Measurements from ENCODE around the gene SPSB1.
A peak's percentile ranks its signal among the peaks of the same experiment; 100 is the strongest.
"Not testable (repeated sequence)": the region's sequence is repeated elsewhere in the genome, so short reads cannot be mapped to it uniquely, and the experiment has no call there.

The SPSB1 gene

GRCh38 chr1:9279172-9279840, 13.4 kb upstream of the SPSB1 start:
- DNase-seq (ENCODE audit: low spot score), result no peak

GRCh38 chr1:9280015-9280860, 12.5 kb upstream of the SPSB1 start:
- DNase-seq (ENCODE audit: low spot score), result peak; percentile 42

- no peak for DNase-seq (ENCODE audit: low spot score)
Observed at GRCh38 chr1:9281071-9281827, 11.4 kb upstream of the SPSB1 start.

DNA sequence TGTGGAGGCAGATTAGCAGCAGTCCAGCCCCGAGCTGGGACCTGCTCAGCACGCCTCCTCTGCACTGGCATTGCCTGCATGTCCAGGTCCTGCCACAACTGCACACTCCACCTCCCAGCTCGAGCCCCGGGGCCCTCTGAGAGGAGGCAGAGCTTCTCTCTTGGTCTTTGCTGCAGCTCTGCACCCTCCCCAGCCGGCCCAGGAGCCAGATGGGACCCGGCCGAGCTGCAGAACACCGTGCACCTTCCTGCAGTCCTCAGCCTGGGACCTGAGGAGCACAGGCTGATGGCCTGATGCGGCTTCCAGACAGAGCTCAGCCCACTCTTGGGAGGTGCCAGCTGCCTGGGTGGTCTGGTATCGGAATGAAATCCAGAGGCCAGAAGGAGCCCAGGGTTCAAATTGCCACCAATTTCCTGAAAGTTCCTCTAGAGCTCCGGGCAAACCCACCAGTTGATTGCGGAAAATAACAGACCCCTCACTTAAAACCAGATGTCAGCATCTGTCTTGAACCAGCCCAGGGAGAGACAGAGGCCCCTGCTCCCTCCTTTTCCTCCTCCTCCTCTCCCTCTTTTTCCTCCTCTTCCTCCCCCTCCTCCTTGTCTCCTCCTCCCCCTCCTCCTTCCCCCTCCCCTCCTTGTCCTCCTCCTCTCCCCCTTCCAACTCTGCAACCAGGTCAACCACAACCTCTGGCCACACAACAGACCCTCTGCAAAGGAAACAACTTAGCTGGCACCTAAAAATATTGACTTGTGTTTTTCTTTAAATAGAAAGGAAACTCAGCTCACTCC, 10.6 kb upstream of the SPSB1 start:
- DNase-seq (ENCODE audit: low spot score), result no peak

GRCh38 chr1:9282696-9282955, 10.1 kb upstream of the SPSB1 start:
- DNase-seq (ENCODE audit: low spot score), result no peak

DNA sequence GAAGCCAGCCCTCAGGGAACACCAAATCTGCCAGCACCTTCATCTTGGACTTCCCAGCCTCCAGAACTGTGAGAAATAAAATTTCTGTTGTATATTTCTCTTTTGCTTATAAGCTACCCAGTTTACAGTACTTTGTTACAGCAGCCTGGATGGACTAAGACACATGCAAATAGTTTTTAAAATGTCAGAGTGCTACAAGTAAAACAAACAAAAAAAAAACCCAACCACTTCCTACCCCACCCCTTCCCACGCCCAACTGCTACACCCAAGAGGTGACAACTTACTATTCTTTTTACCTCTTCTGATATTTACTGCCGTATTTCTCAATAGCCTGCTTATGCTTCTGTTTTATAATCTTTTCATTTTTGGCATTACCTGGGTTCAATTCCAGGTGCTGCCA, 8.6 kb upstream of the SPSB1 start:
- no peak for DNase-seq (ENCODE audit: low spot score)

DNA sequence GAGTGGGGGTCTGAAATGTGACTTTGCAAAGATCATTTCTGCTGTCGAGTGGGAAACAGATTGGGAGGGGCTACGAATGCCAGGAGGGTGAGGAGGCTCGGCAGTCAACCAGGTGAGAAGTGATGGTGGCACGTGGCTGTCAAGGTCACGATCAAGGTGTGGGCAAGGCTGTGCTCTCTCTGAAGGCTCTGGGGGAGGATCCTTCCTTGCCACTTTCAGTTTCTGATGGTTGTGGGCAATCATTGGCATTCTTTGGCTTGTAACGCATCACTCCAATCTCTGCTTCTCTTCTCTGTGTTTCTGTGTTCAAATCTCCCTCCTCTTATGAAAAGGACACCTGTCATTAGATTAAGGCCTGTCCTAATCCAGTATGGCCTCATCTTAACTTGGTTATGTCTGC, 6.1 kb upstream of the SPSB1 start:
- DNase-seq (ENCODE audit: low spot score), result no peak

GRCh38 chr1:9289090-9289534, 3.6 kb upstream of the SPSB1 start:
- peak; percentile 86 for DNase-seq (ENCODE audit: low spot score)

GRCh38 chr1:9289711-9290485, 2.8 kb upstream of the SPSB1 start:
- DNase-seq (ENCODE audit: low spot score), result peak; percentile 23

- DNase-seq (ENCODE audit: low spot score), result no peak
Observed at GRCh38 chr1:9291914-9292360, 757 bp upstream of the SPSB1 start.

DNA sequence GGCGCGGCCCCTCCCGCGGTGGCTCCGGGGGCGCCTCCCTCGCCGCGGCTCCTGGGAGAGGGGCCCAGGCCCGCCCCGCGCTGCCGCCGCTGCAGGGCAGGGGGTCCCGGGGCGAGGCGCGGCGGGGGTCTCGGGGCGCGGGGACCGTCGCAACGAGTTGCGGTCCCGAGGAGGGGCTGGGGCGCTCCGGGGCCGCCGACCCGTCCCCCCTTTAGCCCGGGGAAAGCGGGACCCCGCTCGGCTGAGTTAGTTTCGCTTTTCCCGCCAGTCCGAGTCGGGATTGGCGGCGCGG, 493 bp downstream of the SPSB1 start:
- DNase-seq (ENCODE audit: low spot score), result no peak

DNA sequence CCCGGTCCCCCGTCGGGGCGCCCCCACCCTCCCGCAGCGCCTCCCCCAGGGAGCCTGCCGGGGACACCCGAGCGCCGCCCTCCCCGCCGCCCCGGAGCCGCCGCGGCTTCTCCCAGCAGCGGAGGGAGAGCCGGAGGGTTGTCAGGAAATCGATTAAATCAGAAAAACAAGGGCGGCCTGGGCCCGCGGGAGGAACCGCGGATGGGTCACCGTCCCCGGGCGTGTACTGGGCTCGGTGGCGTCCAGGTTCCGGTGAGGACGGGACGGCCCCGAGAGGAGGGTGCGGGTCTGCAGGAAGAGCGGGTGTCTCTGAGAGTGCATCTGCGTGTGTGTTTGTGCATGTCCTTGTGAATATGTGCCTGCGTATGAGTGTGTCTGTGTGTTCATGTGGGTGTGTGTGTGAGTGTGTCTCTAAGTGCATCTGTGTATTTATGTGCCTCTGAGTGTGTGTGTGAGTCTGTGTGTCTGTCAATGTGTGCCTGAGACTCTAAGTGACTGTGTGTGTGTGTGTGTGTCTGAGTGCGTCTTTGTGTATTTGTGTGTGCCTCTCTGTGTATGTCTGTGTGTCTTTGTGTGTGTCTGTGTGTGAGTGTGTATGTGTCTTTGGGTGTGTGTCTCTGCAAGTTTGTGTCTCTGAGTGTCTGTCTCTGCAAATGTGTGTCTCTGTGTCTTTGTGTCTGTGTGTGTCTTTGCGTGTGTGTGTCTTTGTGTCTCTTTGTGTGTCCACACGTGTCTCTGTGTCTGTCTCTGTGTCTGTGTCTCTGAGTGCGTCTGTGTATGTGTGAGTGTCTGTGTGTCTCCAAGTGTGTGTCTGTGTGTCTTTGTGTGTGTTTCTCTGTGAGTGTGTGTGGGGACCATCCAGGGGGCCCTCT, 1.1 kb downstream of the SPSB1 start:
- peak; percentile 21 for DNase-seq (ENCODE audit: low spot score)

- DNase-seq (ENCODE audit: low spot score), result peak; percentile 37
Observed at GRCh38 chr1:9294405-9294773, 1.7 kb downstream of the SPSB1 start.

DNA sequence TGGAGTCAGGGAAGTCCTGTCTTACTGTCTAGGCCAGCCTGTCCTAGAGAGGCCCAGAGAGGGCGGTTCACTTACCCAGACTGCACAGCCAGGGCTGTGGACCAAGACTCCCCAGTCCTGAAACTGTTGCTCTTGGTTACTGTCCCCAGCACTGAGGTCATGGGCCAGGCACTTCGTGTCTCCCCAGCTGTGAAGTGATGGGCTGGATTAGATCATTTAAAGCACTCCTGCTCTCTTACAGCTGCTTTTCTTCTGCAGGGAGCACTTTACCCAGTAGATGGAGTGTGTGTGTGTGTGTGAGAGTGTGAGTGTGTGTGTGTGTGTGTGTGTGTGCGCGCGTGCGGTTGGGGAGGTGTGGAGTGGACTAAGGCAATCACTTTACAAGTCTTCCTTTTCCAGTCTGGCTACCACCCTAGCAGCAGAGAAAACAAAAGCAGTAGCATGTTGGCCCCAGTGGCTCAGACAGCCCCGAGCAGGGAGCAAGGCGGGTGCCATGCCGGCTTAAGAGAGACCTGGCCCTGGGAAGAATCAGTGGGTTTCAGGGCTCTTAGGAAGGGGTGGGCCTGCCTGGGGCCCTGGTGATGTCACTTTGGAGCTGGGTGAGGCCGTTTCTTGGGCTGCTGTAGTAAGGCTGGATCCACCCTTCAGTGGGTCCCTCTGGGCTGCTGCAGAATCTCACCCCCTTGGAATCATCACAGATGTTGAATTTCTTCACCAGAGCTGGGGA, 2.4 kb downstream of the SPSB1 start:
- DNase-seq (ENCODE audit: low spot score), result peak; percentile 12

- no peak for DNase-seq (ENCODE audit: low spot score)
Observed at GRCh38 chr1:9295884-9296283, 3.2 kb downstream of the SPSB1 start.

DNA sequence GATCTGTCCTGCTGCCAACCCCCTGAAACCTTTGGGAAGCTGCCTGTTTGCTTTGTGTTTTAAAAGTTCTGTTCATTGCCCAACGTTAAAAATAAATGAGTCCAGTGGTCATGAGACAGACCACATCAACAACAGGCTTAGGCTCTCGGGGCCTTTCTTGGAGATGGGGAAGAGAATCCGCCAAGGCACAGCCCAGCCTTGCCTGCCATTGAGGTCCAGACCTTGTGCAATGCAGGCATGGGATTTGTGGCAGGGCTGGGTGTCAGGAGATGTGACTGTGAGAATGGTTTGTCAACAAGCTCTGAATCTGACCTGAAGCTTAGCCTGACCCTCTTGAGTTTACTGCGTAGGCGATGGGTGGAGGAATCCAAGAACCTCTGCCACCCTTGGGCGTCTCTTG, 4.2 kb downstream of the SPSB1 start:
- DNase-seq (ENCODE audit: low spot score), result no peak

GRCh38 chr1:9297831-9298230, 5.1 kb downstream of the SPSB1 start:
- DNase-seq (ENCODE audit: low spot score), result no peak

- no peak for DNase-seq (ENCODE audit: low spot score)
Observed at GRCh38 chr1:9298282-9298681, 5.6 kb downstream of the SPSB1 start.

GRCh38 chr1:9299571-9300541, 7.2 kb downstream of the SPSB1 start:
- not testable (repeated sequence) for DNase-seq (ENCODE audit: low spot score)

All from CD4-positive, alpha-beta T cell treated with Interleukin-15 for 4 hours (primary cell).